HG03108 (cell line): ENCODE data around the gene TPD52L1.

Source experiments
- ATAC-seq: cut with Tn5 transposase; IDR thresholded peaks from one replicate; pipeline ENCODE4 v1.9.1; 2021; ENCODE audit warnings: moderate library complexity; ENCODE audit not compliant: unreplicated experiment

Gene TPD52L1

DNA sequence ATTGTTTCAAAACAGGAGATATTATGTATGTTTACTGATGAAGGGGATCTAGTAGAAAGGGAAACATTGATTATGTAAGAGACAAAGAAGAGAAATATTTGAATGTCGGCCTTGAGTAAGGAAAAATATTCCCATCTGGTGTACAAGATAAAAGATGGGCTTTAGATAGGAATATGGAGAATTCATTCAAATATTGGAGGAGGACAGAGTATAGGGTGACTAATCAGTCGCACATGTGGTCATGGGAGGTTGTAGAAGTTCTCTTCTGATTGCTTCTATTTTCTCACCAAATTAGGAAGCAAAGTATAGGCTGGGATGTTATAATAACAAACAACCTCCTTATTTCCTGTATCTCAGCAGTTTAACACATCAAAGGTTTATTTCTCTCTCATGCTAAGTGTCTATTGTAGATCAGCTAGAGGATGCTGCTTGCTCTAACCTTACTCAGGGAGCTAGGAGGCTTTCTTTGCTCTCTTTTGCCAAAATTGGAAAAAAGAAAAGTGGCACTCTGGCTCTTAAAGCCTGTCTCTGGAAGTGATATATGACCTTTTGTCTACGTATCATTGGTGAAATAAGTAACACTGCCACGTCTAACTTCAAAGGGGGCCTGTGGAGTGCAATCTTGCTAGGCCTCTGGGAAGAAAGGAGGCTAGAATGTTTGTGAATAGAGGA is 149.4 kb downstream of the TPD52L1 start:
- ATAC-seq: no peak

GRCh38 chr6:125303512-125303854 is 149.9 kb downstream of the TPD52L1 start:
- ATAC-seq: no peak

DNA sequence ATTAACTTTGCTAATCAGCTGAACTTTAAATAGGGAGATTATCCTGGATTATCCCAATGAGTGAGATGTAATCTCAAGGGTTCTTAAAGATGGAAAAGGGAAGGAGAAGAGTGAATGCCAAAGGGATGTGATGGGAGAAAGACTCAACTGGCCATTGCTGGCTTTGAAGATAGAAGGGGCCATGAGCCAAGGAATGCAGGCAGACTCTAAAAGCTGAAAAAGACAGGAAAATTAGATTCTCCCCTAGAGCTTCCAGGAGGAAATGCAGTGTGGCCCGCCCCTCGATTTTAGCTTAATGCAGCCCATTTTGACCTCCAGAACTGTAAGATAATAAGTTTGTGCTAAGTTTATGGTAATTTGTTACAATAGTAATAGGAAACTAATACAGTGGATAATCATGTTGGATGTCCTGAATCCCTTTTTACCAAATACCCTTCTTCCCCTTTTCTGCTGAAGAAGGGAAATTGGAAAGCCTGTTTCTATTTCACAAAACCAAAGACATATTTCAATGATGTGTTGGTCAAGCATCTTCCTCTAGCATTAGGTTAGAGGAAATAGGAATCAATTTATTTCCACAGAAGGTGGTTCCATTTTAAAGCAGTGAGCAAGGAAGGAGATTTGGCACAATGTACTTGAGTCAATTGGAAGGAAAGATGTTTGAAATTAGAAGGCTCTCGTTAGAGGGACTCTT is 151.5 kb downstream of the TPD52L1 start:
- no peak for ATAC-seq

DNA sequence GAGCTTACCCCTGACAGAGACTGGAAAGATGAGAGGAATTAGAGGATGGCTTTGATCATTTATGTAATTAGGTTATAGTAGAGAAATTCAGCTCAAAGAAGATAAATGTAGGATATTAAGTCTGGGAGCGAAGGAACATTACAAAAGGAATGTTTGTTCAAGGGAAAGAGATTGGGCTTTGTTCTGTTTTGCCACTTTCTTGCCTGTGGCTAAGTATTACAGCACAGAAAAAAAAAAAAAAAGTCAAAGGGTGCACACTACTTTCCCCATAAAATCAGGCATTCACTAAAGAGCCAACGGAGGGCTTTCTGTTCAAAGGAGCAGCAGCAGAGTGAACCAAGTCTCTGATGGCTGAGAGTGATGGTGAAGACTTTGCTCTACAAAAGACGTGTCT is 153.2 kb downstream of the TPD52L1 start:
- ATAC-seq: no peak

DNA sequence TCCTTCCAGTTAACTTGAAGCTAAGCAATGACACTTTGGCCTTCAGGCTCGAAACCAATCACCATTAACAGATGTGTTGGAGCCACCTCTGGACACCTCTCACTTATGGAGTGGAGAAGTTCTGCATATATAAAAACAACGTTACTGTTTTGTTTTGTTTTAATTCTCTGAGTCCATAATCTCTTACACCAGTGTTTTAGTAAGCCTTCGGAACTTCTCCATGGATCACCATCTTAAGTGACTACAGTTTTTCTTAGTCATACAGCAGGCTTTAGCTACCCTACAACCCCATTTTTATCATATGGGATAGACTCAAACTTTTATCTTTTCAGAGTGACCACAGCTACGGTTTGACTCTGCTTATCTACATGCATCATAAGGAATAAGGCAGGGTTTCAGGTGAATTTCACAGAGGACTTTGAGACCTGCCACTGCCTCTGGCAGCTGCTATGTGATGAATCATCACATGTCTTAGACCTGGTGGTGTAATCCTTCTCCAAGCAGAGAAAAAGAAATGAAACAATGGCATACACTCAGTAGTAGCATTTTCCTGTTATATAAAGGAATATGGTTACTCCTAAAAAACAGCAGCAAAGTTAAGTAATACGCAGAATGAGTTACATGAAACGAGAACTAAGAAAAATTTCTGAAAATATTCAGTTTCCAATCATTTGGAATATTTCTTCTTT is 153.7 kb downstream of the TPD52L1 start:
- no peak for ATAC-seq

- no peak for ATAC-seq
Observed at GRCh38 chr6:125307964-125308615, 154.5 kb downstream of the TPD52L1 start.

GRCh38 chr6:125310994-125311649 is 157.5 kb downstream of the TPD52L1 start:
- ATAC-seq: peak; percentile 68

- no peak for ATAC-seq
Observed at GRCh38 chr6:125312478-125312877, 158.9 kb downstream of the TPD52L1 start.

DNA sequence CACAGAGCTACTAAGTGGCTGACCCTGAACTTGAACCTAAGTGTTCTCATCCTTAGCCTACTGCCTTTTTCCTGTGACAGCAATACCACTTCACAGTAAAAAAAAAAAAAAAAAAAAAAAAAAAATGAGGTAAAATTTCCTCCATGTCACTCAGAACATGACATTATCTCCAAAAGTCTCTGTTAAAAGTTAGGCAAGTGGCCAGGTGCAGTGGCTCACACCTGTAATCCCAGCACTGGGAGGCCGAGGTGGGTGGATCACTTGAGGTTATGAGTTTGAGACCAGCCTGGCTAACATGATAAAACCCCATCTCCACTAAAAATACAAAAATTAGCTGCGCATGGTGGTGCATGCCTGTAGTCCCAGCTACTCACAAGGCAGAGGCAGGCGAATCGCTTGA is 159.4 kb downstream of the TPD52L1 start:
- ATAC-seq: no peak
